HepG2 (cell line): ENCODE results near the gene HMX1. TPM values are rescaled to one million over a fixed set of nuclear protein-coding genes. Genes with fewer than 3 reads are reported as not detected.

Experiments used
- ATAC-seq: fragments of 200-7000 bp; cut with Tn5 transposase; 3 replicates; pipeline ENCODE4 v1.9.1; 2020; ENCODE audit warnings: mild to moderate bottlenecking, moderate library complexity
- BruUV-seq: library from RNA; stranded (reverse); fragments of 400-500 nt; replicated peaks from 2 replicates; lab custom pipeline; 2021; lab: Mats Ljungman, UMichigan
- CTCF ChIA-PET: fragments of 300-600 bp; formaldehyde crosslinking; extraction: SDS; loops from one replicate; lab custom pipeline; 2021; ENCODE audit warnings: low total read pairs, inconsistent platforms, low intra/inter-chr PET ratio; lab: Yijun Ruan, JAX
- POLR2A ChIA-PET: fragments of 350-600 bp; sonication (Branson Sonifier 250); formaldehyde crosslinking; loops from one replicate; lab custom pipeline; 2020; ENCODE audit warnings: antibody characterized with exemption, inconsistent platforms; lab: Yijun Ruan, JAX
- DNase-seq: peaks from one replicate; pipeline ENCODE4 v3.0.0-alpha.2; 2015; ENCODE audit warnings: low spot score
- FAIRE-seq: peaks from 3 replicates; lab custom pipeline; 2011; peaks lifted over from hg19 to GRCh38; lab: Jason Lieb, UNC
- H2AFZ ChIP-seq: one replicate; pipeline ENCODE4 v1.6.1; 2011; ENCODE audit warnings: low read length, inconsistent platforms
- H3K27ac ChIP-seq: fragments of 300-600 bp; 3 replicates; pipeline ENCODE4 v1.8.0; 2011; ENCODE audit warnings: mixed run types, mild to moderate bottlenecking, mixed read lengths, low read length, inconsistent platforms; ENCODE audit not compliant: insufficient read depth; ENCODE audit errors: extremely low read length
- H3K27me3 ChIP-seq, 2 experiments: fragments of 200-600 bp in 1 of 2; 2 replicates in 1 of 2; 3 replicates in 1 of 2; pipeline versions ENCODE4 v1.6.0 to v1.8.0; 2011; ENCODE audit warnings: low read length in 2 of 2, mild to moderate bottlenecking in 2 of 2, moderate library complexity in 2 of 2, inconsistent platforms in 1 of 2; ENCODE audit not compliant: insufficient read depth in 2 of 2, control insufficient read depth in 1 of 2
- H3K36me3 ChIP-seq, 2 experiments: fragments of 200-600 bp in 1 of 2; replicated peaks in 1 of 2; 2 replicates in 1 of 2; 3 replicates in 1 of 2; pipeline versions ENCODE4 v1.5.1 to v1.8.0; 2011; ENCODE audit warnings: low read length in 2 of 2, inconsistent platforms in 1 of 2; ENCODE audit not compliant: insufficient read depth in 2 of 2, control insufficient read depth in 1 of 2
- H3K4me1 ChIP-seq: 2 replicates; pipeline ENCODE4 v1.5.1; 2012; ENCODE audit warnings: low read length, inconsistent platforms; ENCODE audit not compliant: insufficient read depth
- H3K4me2 ChIP-seq: 2 replicates; pipeline ENCODE4 v1.6.0; 2011; ENCODE audit warnings: low read depth, low read length, inconsistent platforms
- H3K4me3 ChIP-seq, 3 experiments: fragments of 200-600 bp in 1 of 3; sonication (generic), shearing (Covaris generic) in 1 of 3; replicated peaks in 1 of 3; 2 replicates each; pipeline ENCODE4 v1.5.1; 2011 to 2016; ENCODE audit warnings: low read length in 3 of 3, inconsistent platforms in 2 of 3, low read depth in 2 of 3, mild to moderate bottlenecking in 2 of 3, control low read depth in 1 of 3, mixed read lengths in 1 of 3; ENCODE audit not compliant: insufficient read depth in 1 of 3
- H3K79me2 ChIP-seq: one replicate; pipeline ENCODE4 v1.6.1; 2011; ENCODE audit warnings: low read length, inconsistent platforms; ENCODE audit not compliant: insufficient read depth
- H3K9ac ChIP-seq: 2 replicates; pipeline ENCODE4 v1.6.0; 2011; ENCODE audit warnings: mild to moderate bottlenecking, low read depth, low read length, inconsistent platforms; ENCODE audit not compliant: insufficient read depth
- H3K9me3 ChIP-seq: 2 replicates; pipeline ENCODE4 v1.5.1; 2012; ENCODE audit warnings: mild to moderate bottlenecking, low read length
- H4K20me1 ChIP-seq: 2 replicates; pipeline ENCODE4 v1.6.0; 2011; ENCODE audit warnings: inconsistent platforms, mild to moderate bottlenecking, low read length, moderate library complexity; ENCODE audit not compliant: insufficient read depth
- BATF2 ChIP-seq: sonication (generic); formaldehyde crosslinking; IDR thresholded peaks from 2 replicates; pipeline ENCODE4 v1.8.0; 2022; ENCODE audit warnings: mild to moderate bottlenecking, missing genetic modification reagents, moderate library complexity
- HDAC2 ChIP-seq: sonication (generic); formaldehyde crosslinking; IDR thresholded peaks from 2 replicates; pipeline ENCODE4 v1.4.0; 2020; ENCODE audit warnings: missing genetic modification reagents
- MED1 ChIP-seq: sonication (generic); formaldehyde crosslinking; IDR thresholded peaks from 2 replicates; pipeline ENCODE4 v1.4.0; 2020; ENCODE audit warnings: missing genetic modification reagents
- MTA1 ChIP-seq: sonication (generic); formaldehyde crosslinking; IDR thresholded peaks from 2 replicates; pipeline ENCODE4 v1.4.0; 2020; ENCODE audit warnings: missing genetic modification reagents, mild to moderate bottlenecking, borderline replicate concordance
- PITX1 ChIP-seq: sonication (generic); formaldehyde crosslinking; IDR thresholded peaks from 2 replicates; pipeline ENCODE4 v1.5.1; 2020; ENCODE audit warnings: mild to moderate bottlenecking, missing genetic modification reagents
- ZBTB20 ChIP-seq: sonication (generic); formaldehyde crosslinking; IDR thresholded peaks from 2 replicates; pipeline ENCODE4 v1.8.1; 2023; ENCODE audit warnings: missing genetic modification reagents, low read depth, mild to moderate bottlenecking, borderline replicate concordance
- ZNF264 ChIP-seq: sonication (generic); formaldehyde crosslinking; IDR thresholded peaks from 2 replicates; pipeline ENCODE4 v1.4.0; 2020; ENCODE audit warnings: missing genetic modification reagents
- ZNF44 ChIP-seq: sonication (generic); formaldehyde crosslinking; IDR thresholded peaks from 2 replicates; pipeline ENCODE4 v1.5.1; 2020; ENCODE audit warnings: mild to moderate bottlenecking, missing genetic modification reagents
- ZNF775 ChIP-seq: sonication (generic); formaldehyde crosslinking; IDR thresholded peaks from 2 replicates; pipeline ENCODE4 v1.4.0; 2020; ENCODE audit warnings: missing genetic modification reagents, mild to moderate bottlenecking, moderate library complexity, borderline replicate concordance
- WGBS: methylation state at CpG from one replicate; pipeline ENCODE4 v1.1.6; 2017; ENCODE audit warnings: low lambda C conversion rate; 5-methylcytosine and 5-hydroxymethylcytosine counted together
- in situ Hi-C: cut with HindIII; loops from 2 replicates; pipeline ENCODE4 v1.10.0; 2017; ENCODE audit warnings: low pct_unique_long_range_greater_than_20kb; ENCODE audit not compliant: extremely low pct_ligation_motif_present
- intact Hi-C: fragments of 100-400 bp; cut with micrococcal nuclease; formaldehyde crosslinking; loops from one replicate; pipeline ENCODE4 v1.10.0; 2022; ENCODE audit not compliant: unreplicated experiment
- polyA plus RNA-seq, 8 experiments: library from polyadenylated mRNA; depleted of rRNA in 3 of 8; stranded (reverse) in 7 of 8; unstranded in 1 of 8; fragments of >200 nt; fragmentation: Illumina TruSeq in 4 of 8; extraction: Trizol in 4 of 8; gene quantifications; 2 replicates each; pipeline versions ENCODE4 v1.2.1 to v1.2.3, GENCODE V29; 2011 to 2016; ENCODE audit warnings: low read depth in 4 of 8, missing spikeins in 1 of 8, mixed read lengths in 1 of 8; ENCODE audit not compliant: insufficient read depth in 1 of 8
- total RNA-seq, 5 experiments: library from RNA; depleted of rRNA; stranded (reverse); fragments of >200 nt; fragmentation: Illumina TruSeq; extraction: Trizol; gene quantifications; 2 replicates each; pipeline ENCODE4 v1.2.3, GENCODE V29; 2016; ENCODE audit warnings: low read depth in 1 of 5

Gene HMX1
- total and polyA plus RNA-seq, 2 of the 13 experiments (the other 11 are each of a cell fraction or from before 2014, with no cell fraction given), result not detected

- intact Hi-C loops (loop anchor here (2.0 to 10.0 kb wide), 2 partner anchors 39 to 229 kb away; no protein-coding TSS in a partner anchor), in situ Hi-C loops (no loop called here)
- H3K9ac ChIP-seq, result no peak overlapping the region
- H4K20me1 ChIP-seq, result 0 out of 2 replicates have a peak, but pooled peaks cover 3% of the 10 kb centered on the region
- DNase-seq (no peak), ATAC-seq (no peak), FAIRE-seq (no peak)
- H3K4me2 ChIP-seq, result no peak overlapping the region
- BruUV-seq, result no TSS peak
- no peaks in the 10 kb centered on the region for H3K4me1 ChIP-seq
- ChIA-PET CTCF (no interaction called here), POLR2A (no interaction called here)
- WGBS, result 49% methylated on average over 9 of the region's 15 CpGs
- H2AFZ ChIP-seq, result no peak overlapping the region
- H3K36me3 ChIP-seq, result no peaks in the 10 kb centered on the region
- H3K9me3 ChIP-seq, result no peaks in the 10 kb centered on the region
- H3K27me3 ChIP-seq, result peaks cover 9 to 58% of the 10 kb centered on the region in 2 experiments
- H3K4me3 ChIP-seq, result no peak overlapping the region
- no peaks in the 10 kb centered on the region for H3K79me2 ChIP-seq
- H3K27ac ChIP-seq, result no peak overlapping the region
- no peak for TF ChIP-seq PITX1 (CRISPR knock-in tag)
- TF ChIP-seq MED1 (CRISPR knock-in tag), result no peak
- TF ChIP-seq ZNF264 (CRISPR knock-in tag), result no peak
- TF ChIP-seq HDAC2, result no peak
- no peak for TF ChIP-seq ZNF44 (CRISPR knock-in tag)
- TF ChIP-seq ZBTB20 (CRISPR knock-in tag), result no peak
- no peak for TF ChIP-seq BATF2 (CRISPR knock-in tag)
- no peak for TF ChIP-seq MTA1 (CRISPR knock-in tag)
- TF ChIP-seq ZNF775, result no peak
Measured at GRCh38 chr4:8913858-8914460, 42.3 kb upstream of the HMX1 start.
